Fibroblast of the aortic adventitia (primary cell): ENCODE data around the gene KCNJ11. TPM values are rescaled to one million over a fixed set of nuclear protein-coding genes. Genes with fewer than 3 reads are reported as not detected.

Source experiments
- DNase-seq: peaks from one replicate; pipeline ENCODE4 v3.0.0-alpha.2; 2010; ENCODE audit warnings: low read depth
- H3K4me3 ChIP-seq: 2 replicates; pipeline ENCODE4 v1.5.1; 2011; ENCODE audit warnings: low read depth, mild to moderate bottlenecking, control low read depth, low read length, moderate library complexity
- CTCF ChIP-seq: IDR thresholded peaks from 2 replicates; pipeline ENCODE4 v1.5.1; 2011; ENCODE audit warnings: mild to moderate bottlenecking, low read length, control low read depth, inconsistent platforms; ENCODE audit not compliant: insufficient read depth
- total RNA-seq: library from RNA; depleted of rRNA; stranded (reverse); fragments of >200 nt; gene quantifications from 2 replicates; pipeline ENCODE4 v1.2.3, GENCODE V29; 2012; ENCODE audit warnings: low replicate concordance

KCNJ11 gene
- total RNA-seq, 1 donor, result not detected

GRCh38 chr11:17381156-17381555 is 7.3 kb downstream of the KCNJ11 start:
- H3K4me3 ChIP-seq, result no peak overlapping the region
- TF ChIP-seq CTCF, result no peak
- DNase-seq, result no peak

- DNase-seq, result no peak
- no peak for TF ChIP-seq CTCF
Measured at GRCh38 chr11:17379383-17380180, 8.9 kb downstream of the KCNJ11 start.

GRCh38 chr11:17378655-17379054 is 9.8 kb downstream of the KCNJ11 start:
- DNase-seq, result no peak
- H3K4me3 ChIP-seq, result no peak overlapping the region
- no peak for TF ChIP-seq CTCF

More at GRCh38 chr11:17379383-17380180, 8.9 kb downstream of the KCNJ11 start:
- H3K4me3 ChIP-seq, result no peak overlapping the region

GRCh38 chr11:17376493-17376892 is 12.0 kb downstream of the KCNJ11 start:
- peak; percentile 10 for DNase-seq
- no peak overlapping the region for H3K4me3 ChIP-seq
- TF ChIP-seq CTCF, result no peak

- DNase-seq, result no peak
- no peak for TF ChIP-seq CTCF
- H3K4me3 ChIP-seq, result no peak overlapping the region
Measured at GRCh38 chr11:17375547-17375946, 12.9 kb downstream of the KCNJ11 start.

- no peak for TF ChIP-seq CTCF
- peak; percentile 63 for DNase-seq
Measured at GRCh38 chr11:17371614-17372013, 16.8 kb downstream of the KCNJ11 start.

GRCh38 chr11:17369684-17370243 is 18.7 kb downstream of the KCNJ11 start:
- no peak for TF ChIP-seq CTCF
- DNase-seq, result no peak
- H3K4me3 ChIP-seq, result no peak overlapping the region

More at GRCh38 chr11:17371614-17372013, 16.8 kb downstream of the KCNJ11 start:
- no peak overlapping the region for H3K4me3 ChIP-seq
